GM19324 (cell line): ENCODE results near the gene RHOD.

Experiments
- ATAC-seq: cut with Tn5 transposase; IDR thresholded peaks from one replicate; pipeline ENCODE4 v1.9.1; 2021; ENCODE audit warnings: mild to moderate bottlenecking, moderate library complexity; ENCODE audit not compliant: unreplicated experiment, low FRiP score

Gene RHOD, protein sequence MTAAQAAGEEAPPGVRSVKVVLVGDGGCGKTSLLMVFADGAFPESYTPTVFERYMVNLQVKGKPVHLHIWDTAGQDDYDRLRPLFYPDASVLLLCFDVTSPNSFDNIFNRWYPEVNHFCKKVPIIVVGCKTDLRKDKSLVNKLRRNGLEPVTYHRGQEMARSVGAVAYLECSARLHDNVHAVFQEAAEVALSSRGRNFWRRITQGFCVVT

GRCh38 chr11:67056267-67057204 lies at the start of gene RHOD:
Gene RHOD, plus strand, starts transcription at chr11:67056847. Its CDS starts 56 bp downstream, at chr11:67056903.
- no peak for ATAC-seq

DNA sequence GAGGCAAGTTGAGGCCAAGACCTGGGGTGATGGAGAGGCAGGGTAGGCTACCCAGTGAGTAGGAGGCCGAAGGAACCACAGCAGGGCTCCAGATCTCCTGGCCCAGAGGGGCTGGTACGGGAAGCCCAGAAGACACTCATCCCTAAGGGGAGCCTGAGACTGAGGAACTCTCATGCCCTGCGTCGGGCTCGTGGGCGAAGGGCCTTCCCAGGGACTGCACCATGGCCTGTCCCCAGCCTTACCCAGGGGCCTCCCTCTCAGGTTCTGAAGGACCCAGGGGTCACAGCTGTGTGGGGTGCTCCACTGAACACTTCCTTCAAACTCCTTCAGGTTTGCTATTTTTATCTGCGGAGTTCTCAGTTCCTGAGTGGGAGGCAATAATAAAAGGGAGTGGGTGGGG lies 49.5 kb upstream of the RHOD start:
- no peak for ATAC-seq

GRCh38 chr11:67010296-67010905 lies 46.2 kb upstream of the RHOD start:
- ATAC-seq, result no peak

DNA sequence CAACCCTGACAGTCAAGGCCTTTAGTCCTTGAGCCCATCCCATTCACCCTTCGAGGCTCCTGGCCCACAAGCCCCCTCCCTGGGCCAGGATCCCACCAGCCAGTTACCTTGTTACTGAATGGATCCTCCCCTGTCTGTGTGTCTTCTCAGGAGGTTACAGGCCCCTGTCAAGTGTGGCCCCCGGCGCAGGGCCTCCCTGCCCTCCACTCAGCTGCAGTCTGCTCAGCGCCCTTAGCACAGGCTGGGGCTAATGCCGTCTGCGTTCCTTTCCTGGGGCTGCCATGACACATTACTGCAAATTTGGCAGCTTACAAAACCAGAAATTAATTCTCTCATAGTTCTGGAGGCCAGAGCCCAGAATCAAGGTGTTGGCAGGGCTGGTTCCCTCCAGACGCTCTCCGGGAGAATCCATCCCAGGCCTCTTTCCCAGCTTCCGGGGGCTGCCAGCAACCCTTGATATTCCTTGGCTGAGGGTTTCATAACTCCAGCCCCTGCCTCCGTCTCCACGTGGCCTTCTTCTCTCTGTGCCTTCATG lies 43.1 kb upstream of the RHOD start:
- ATAC-seq, result no peak

DNA sequence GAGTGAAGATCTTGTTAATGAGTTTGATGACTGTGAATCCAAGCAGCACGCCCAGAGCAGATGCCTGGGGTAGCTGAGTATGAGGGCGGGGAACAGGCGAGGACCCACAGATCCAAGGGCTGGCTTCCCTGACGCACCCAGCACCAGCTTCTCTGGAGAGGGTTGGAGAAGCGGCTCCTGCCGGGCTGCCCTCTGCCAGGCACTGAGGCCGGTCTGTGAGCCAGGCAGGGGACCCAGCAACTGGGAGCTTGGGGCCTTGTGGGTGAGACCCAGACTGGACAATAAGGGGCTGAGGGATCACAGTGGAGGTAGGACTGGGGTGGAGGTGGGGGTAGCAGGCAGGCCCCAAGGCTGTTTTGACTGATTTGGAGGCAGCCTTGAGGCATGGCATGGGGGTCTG lies 42.3 kb upstream of the RHOD start:
- ATAC-seq, result no peak

GRCh38 chr11:67015048-67015447 lies 41.6 kb upstream of the RHOD start:
- no peak for ATAC-seq

DNA sequence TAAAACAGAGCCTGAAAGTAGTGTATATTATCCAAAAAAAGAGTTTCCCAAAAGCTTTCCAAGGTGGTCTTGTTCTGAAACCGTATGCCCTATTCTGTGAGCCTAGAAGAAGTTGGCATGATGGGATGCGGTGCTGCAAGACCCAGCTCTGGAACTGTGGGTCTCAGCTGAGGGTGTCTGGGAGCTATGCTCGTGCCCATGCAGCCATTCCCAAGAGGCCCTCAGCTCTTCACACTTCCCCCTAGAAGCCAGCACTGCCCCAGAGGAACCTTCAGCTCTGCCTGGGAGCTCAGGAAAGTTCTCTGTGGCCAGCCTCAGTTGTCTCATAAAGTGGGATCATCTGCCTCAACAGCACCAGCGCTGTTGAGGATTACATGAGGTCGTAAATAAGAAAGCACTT lies 40.1 kb upstream of the RHOD start:
- ATAC-seq, result no peak

GRCh38 chr11:67020949-67021348 lies 35.7 kb upstream of the RHOD start:
- no peak for ATAC-seq

- no peak for ATAC-seq
Measured at GRCh38 chr11:67022341-67022933, 34.2 kb upstream of the RHOD start.

GRCh38 chr11:67022961-67023956 lies 33.4 kb upstream of the RHOD start, which contains the start of gene SYT12:
Gene SYT12, plus strand, starts transcription at chr11:67023134. Its CDS starts 7,011 bp downstream, at chr11:67030145.
- ATAC-seq, result no peak

DNA sequence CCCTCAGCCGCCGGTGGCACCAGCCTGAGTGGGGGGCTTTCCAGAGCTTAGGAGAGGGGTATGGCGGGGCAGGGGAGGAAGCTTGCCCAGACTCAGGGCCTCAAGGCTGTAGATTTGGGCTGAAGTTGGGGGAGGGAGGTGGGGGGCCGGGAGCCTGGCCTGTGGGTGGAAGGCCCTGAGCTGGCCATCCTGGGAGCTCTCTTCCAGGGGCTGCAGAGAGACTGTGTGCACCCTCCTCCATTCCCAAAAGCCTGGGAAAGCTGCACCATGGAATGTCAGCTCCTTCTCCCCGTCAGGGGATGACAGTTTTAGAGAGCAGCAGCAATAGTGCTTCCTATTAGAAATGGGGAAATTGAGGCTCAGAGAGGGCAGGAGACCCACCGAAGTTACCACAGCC lies 32.7 kb upstream of the RHOD start:
- no peak for ATAC-seq

- no peak for ATAC-seq
Measured at GRCh38 chr11:67024410-67024809, 32.2 kb upstream of the RHOD start.

DNA sequence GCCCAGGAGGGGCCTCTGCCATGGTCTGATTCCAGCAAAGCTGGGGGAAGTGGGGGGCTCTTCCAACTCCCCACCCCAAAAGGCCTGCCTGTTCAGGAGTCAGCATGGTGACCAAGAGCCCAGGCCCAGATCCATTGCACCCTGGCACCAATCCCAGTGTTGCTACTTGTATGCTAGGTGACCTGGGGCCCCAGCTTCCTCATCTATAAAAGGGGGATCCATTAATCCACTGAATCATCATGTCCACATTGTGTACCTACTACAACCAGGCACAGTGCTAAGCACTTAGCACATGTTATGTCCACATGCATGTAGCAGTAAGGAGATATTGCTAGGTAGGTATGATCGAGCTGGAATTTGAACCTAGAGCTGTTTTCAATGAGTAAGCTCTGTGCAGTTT lies 31.7 kb upstream of the RHOD start:
- no peak for ATAC-seq

GRCh38 chr11:67025750-67026149 lies 30.9 kb upstream of the RHOD start:
- ATAC-seq, result no peak

DNA sequence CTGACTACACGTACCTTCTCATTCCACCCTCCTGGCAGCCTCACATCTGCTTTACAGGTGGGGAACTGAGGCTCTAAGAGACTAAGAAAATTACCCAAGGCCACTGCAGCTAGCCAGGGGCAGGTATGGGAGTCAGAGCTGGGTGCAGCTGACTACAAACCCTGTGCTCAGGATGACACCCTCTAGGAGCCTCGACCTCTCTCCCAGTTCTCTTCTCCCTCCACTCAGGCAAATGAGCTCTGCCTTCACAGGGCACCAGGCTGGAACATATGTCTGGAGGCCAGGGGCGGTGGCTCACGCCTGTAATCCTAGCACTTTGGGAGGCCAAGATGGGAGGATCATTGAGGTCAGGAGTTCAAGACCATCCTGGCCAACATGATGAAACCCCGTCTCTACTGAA lies 29.7 kb upstream of the RHOD start:
- no peak for ATAC-seq

DNA sequence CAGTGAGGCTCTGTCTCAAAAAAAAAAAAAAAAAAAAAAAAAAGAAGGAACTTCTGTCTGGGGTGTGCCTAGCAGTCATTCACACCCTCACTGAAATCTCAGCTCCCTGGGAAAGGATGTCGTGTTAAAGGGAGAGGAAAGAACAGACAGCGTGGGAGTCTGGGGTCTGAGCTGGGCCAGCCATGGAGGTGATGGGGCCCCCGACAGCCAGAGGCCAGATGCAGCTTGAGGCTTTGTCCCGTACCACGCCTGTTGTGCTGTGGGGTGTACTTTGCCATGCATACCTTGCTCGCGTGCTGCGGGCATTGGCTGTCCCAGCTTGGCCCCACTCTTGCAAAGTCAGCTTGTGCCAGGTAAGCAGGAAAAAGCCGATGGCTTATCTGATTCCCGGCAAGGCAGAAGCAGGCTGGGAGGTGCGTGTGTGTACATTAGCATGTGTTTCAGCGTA lies 29.1 kb upstream of the RHOD start:
- ATAC-seq, result no peak

- peak; percentile 50 for ATAC-seq
Measured at GRCh38 chr11:67027943-67028542, 28.6 kb upstream of the RHOD start.

- ATAC-seq, result no peak
Measured at GRCh38 chr11:67029146-67029545, 27.5 kb upstream of the RHOD start.

- ATAC-seq, result no peak
Measured at GRCh38 chr11:67030976-67031375, 25.7 kb upstream of the RHOD start.
